OCI-M1 (cell line): ENCODE measurements around the gene NOS1AP.
A peak's percentile ranks its signal among the peaks of the same experiment; 100 is the strongest.

Source experiments
- DNase-seq: peaks from one replicate; lab custom pipeline; 2025; lab: John Stamatoyannopoulos, UW

The NOS1AP gene

GRCh38 chr1:162090378-162090777 is 20.9 kb downstream of the NOS1AP start:
- DNase-seq, result no peak

GRCh38 chr1:162091681-162092524 is 22.4 kb downstream of the NOS1AP start:
- DNase-seq, result peak; percentile 92

GRCh38 chr1:162093095-162093494 is 23.6 kb downstream of the NOS1AP start:
- DNase-seq, result peak; percentile 35

GRCh38 chr1:162094271-162094670 is 24.8 kb downstream of the NOS1AP start:
- no peak for DNase-seq

- no peak for DNase-seq
These were observed 25.2 kb downstream of the NOS1AP start for GRCh38 chr1:162094723-162095122.

- DNase-seq, result no peak
These were observed 38.4 kb downstream of the NOS1AP start for GRCh38 chr1:162107911-162108310.

- DNase-seq, result no peak
These were observed 38.9 kb downstream of the NOS1AP start for GRCh38 chr1:162108426-162108825.

- no peak for DNase-seq
These were observed 41.4 kb downstream of the NOS1AP start for GRCh38 chr1:162110910-162111309.

- DNase-seq, result no peak
These were observed 42.1 kb downstream of the NOS1AP start for GRCh38 chr1:162111572-162111971.

- DNase-seq, result no peak
These were observed 43.9 kb downstream of the NOS1AP start for GRCh38 chr1:162113419-162113818.

GRCh38 chr1:162117039-162117774 is 47.7 kb downstream of the NOS1AP start:
- DNase-seq, result no peak

GRCh38 chr1:162118063-162118462 is 48.6 kb downstream of the NOS1AP start:
- no peak for DNase-seq

- no peak for DNase-seq
These were observed 59.3 kb downstream of the NOS1AP start for GRCh38 chr1:162128693-162129356.

GRCh38 chr1:162130308-162130707 is 60.8 kb downstream of the NOS1AP start:
- no peak for DNase-seq

- DNase-seq, result no peak
These were observed 62.2 kb downstream of the NOS1AP start for GRCh38 chr1:162131400-162132321.

GRCh38 chr1:162133566-162133965 is 64.1 kb downstream of the NOS1AP start:
- no peak for DNase-seq

- peak; percentile 16 for DNase-seq
These were observed 65.2 kb downstream of the NOS1AP start for GRCh38 chr1:162134646-162135045.

GRCh38 chr1:162135271-162135775 is 65.8 kb downstream of the NOS1AP start:
- no peak for DNase-seq

GRCh38 chr1:162136760-162137159 is 67.3 kb downstream of the NOS1AP start:
- no peak for DNase-seq

- no peak for DNase-seq
These were observed 67.9 kb downstream of the NOS1AP start for GRCh38 chr1:162137179-162137960.

GRCh38 chr1:162138112-162138511 is 68.6 kb downstream of the NOS1AP start:
- DNase-seq, result no peak
